Spinal cord (tissue), 10 donors: Measurements from ENCODE around the gene MAG. TPM values are rescaled to one million over a fixed set of nuclear protein-coding genes. Genes with fewer than 3 reads are reported as not detected.

Source experiments
- DNase-seq, 6 donors: peaks; one replicate each; pipeline versions ENCODE4 v3.0.0 to v3.0.0-alpha.2; 2013 to 2015; ENCODE audit warnings: low spot score in 6 of 6, low read depth in 4 of 6
- H3K27ac ChIP-seq: one replicate; pipeline ENCODE4 v1.5.1; 2013; ENCODE audit warnings: low read depth, low read length, control low read depth
- H3K27me3 ChIP-seq: one replicate; pipeline ENCODE4 v1.6.1; 2013; ENCODE audit warnings: low read length; ENCODE audit not compliant: control insufficient read depth, insufficient read depth
- H3K36me3 ChIP-seq: one replicate; pipeline ENCODE4 v1.6.1; 2013; ENCODE audit warnings: low read length; ENCODE audit not compliant: control insufficient read depth, insufficient read depth
- H3K4me1 ChIP-seq: one replicate; pipeline ENCODE4 v1.6.1; 2013; ENCODE audit warnings: low read length; ENCODE audit not compliant: control insufficient read depth, insufficient read depth
- H3K4me3 ChIP-seq: one replicate; pipeline ENCODE4 v1.5.1; 2013; ENCODE audit warnings: low read depth, low read length, control low read depth
- H3K9me3 ChIP-seq: one replicate; pipeline ENCODE4 v1.6.1; 2013; ENCODE audit warnings: low read length; ENCODE audit not compliant: control insufficient read depth, insufficient read depth
- WGBS: methylation state at CpG from one replicate; pipeline ENCODE4 v1.1.5; 2013; ENCODE audit warnings: missing lambda C conversion rate; ENCODE audit not compliant: insufficient coverage; 5-methylcytosine and 5-hydroxymethylcytosine counted together
- long read RNA-seq, 4 donors: transcript quantifications; one replicate each; lab custom pipeline, GENCODE V29; 2026
- polyA plus RNA-seq, 2 donors: library from polyadenylated mRNA; unstranded; fragments of 120-200 nt; gene quantifications; one replicate each; pipeline ENCODE4 v1.2.1, GENCODE V29; 2013; ENCODE audit not compliant: insufficient read length in 2 of 2
- total RNA-seq, 2 donors: library from RNA; depleted of rRNA in 1 of 2; stranded (reverse); fragments of 120-200 nt in 1 of 2; fragments of >200 nt in 1 of 2; gene quantifications; one replicate each; pipeline versions ENCODE4 v1.2.3 to v1.2.4, GENCODE V29; 2013 to 2014
- donor health status: healthy.

MAG gene, protein sequence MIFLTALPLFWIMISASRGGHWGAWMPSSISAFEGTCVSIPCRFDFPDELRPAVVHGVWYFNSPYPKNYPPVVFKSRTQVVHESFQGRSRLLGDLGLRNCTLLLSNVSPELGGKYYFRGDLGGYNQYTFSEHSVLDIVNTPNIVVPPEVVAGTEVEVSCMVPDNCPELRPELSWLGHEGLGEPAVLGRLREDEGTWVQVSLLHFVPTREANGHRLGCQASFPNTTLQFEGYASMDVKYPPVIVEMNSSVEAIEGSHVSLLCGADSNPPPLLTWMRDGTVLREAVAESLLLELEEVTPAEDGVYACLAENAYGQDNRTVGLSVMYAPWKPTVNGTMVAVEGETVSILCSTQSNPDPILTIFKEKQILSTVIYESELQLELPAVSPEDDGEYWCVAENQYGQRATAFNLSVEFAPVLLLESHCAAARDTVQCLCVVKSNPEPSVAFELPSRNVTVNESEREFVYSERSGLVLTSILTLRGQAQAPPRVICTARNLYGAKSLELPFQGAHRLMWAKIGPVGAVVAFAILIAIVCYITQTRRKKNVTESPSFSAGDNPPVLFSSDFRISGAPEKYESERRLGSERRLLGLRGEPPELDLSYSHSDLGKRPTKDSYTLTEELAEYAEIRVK
- total RNA-seq (100 to 1,000 TPM in 1 of 2 donors, 10 to 100 TPM in 1; 83.5 to 215 TPM), polyA plus RNA-seq (100 to 1,000 TPM; 249 to 261 TPM)
- long read RNA-seq, donor 1, transcript MAG-202 (11 exons, 2,390 nt) = major isoform, 75 of 108 reads
- long read RNA-seq, donor 1, partial matches to known transcripts = 23 of 108 reads
- long read RNA-seq, donor 1, other reads (novel, unspliced or antisense) = 8 of 108 reads
- long read RNA-seq, donor 2, transcript MAG-202 (11 exons, 2,390 nt) = major isoform, 7 of 8 reads
- long read RNA-seq, donor 2, partial matches to known transcripts = 0 of 8 reads
- long read RNA-seq, donor 2, other reads (novel, unspliced or antisense) = 0 of 8 reads
- long read RNA-seq, donor 3, transcript MAG-202 (11 exons, 2,390 nt) = major isoform, 11 of 19 reads
- long read RNA-seq, donor 3, partial matches to known transcripts = 6 of 19 reads
- long read RNA-seq, donor 3, other reads (novel, unspliced or antisense) = 0 of 19 reads
- long read RNA-seq, donor 4 = 0 reads

DNA sequence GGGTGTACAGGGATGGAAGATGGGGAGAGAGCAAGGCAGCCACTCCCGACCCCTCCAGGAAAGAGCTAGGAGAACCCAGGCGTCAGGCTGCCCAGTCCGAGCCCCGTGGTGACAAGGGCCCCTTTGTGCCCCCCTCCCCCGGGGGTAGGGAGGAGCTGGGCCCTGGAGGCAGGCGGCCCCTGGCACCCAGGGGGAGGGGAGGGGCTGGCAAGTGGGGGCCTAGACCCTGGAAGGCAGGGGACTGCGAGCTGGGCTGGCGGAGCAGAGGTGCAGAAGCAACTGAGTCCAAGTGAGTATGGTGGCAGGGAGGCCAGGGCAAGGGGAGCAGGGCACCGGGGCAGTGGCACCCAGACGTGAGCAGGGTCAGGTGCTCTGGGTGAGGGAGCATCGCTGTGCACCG lies at the start of gene MAG:
Gene MAG, plus strand, starts transcription at position 246 of the 400 bp plus-strand sequence. CDS start 3,248 bp downstream, outside the sequence.
- H3K4me1 ChIP-seq = peaks cover 46% of the 10 kb centered on the region
- WGBS = 77% methylated on average over 12 of the region's 12 CpGs
- H3K9me3 ChIP-seq = no peaks in the 10 kb centered on the region
- peak in 1 of 6 donors; percentile 34 for DNase-seq
- peak within 1 kb of the TSS; percentile 17 for H3K4me3 ChIP-seq
- H3K27me3 ChIP-seq = no peaks in the 10 kb centered on the region
- H3K36me3 ChIP-seq = no peaks in the 10 kb centered on the region
- H3K27ac ChIP-seq = peak within 1 kb of the TSS; percentile 31

DNA sequence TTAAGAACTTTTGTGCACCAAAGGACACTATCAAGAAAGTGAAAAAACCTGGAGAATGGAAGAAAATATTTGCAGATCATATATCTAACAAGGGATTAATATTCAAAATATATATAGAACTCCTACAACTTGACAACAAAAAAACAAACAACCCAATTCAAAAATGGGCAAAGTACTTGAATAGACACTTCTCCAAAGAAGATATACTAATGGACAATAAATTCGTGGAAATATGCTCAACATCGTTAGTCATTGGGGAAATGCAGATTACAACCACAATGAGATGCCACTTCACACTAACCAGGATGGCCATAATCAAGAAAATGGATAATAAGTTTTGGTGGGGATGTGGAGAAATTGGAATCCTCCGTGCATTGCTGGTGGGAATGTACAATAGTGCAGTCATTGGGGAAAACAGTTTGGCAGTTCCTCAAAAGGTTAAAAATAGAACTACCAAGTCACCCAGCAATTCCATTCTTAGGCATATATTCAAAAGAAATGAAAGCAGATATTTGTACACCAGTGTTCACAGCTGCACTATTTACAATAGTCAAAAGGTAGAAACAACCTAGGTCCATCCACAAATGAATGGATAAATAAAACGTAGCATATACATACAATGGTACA lies 45.4 kb upstream of the MAG start:
- peaks cover 16% of the 10 kb centered on the region for H3K4me1 ChIP-seq
- H3K27ac ChIP-seq = no peak overlapping the region
- no peak overlapping the region for H3K4me3 ChIP-seq
- peaks cover 4% of the 10 kb centered on the region for H3K9me3 ChIP-seq
- peaks cover 38% of the 10 kb centered on the region for H3K27me3 ChIP-seq
- no peaks in the 10 kb centered on the region for H3K36me3 ChIP-seq
- no peak for DNase-seq
- WGBS = no CpG with 5 or more reads among the region's 4 CpGs

DNA sequence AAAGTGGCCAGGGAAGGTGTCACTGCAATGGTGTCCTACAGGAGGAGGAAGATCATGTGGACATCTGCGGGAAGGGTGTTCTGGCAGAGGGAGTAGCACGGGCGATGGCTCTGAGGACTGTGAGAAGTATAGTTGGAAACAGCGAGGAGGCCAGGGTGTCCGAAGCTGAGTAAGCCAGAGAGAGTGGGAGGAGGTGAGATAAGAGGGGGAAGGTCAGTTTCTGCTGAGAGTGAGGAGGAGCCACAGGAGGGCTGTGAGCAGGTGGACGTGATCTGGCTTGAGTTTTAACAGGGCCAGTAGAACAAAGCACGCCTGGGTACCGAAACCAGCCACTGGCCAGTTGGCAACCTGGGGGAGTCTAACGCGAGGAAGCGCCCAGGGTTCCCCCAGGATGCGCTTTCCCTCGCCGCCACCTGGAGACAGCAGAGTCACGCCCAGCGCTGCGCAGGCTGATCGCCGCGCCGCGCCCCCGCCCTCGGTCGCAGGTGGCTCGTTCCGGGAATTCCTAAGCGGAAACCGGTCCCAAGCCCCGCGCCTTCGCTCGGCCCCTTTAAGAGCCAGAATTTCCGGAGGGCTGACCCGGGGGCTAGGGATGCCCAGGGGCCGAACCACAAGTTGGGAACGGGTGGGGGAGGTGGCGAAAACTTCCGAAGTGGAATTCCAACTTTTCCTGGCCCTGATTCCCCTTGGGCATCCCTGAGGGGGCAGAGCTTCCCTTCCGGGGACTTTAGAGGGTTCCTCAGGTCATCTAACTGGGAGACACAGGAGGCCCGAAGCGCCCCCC lies 44.2 kb upstream of the MAG start:
- H3K4me3 ChIP-seq = peak overlapping the region; percentile 41
- WGBS = 2% methylated on average over 42 of the region's 42 CpGs
- H3K27ac ChIP-seq = peak overlapping the region; percentile 57
- DNase-seq = peak in 1 of 6 donors; percentile 52
- peaks cover 38% of the 10 kb centered on the region for H3K27me3 ChIP-seq
- no peaks in the 10 kb centered on the region for H3K36me3 ChIP-seq
- peaks cover 16% of the 10 kb centered on the region for H3K4me1 ChIP-seq
- H3K9me3 ChIP-seq = peaks cover 2% of the 10 kb centered on the region

DNA sequence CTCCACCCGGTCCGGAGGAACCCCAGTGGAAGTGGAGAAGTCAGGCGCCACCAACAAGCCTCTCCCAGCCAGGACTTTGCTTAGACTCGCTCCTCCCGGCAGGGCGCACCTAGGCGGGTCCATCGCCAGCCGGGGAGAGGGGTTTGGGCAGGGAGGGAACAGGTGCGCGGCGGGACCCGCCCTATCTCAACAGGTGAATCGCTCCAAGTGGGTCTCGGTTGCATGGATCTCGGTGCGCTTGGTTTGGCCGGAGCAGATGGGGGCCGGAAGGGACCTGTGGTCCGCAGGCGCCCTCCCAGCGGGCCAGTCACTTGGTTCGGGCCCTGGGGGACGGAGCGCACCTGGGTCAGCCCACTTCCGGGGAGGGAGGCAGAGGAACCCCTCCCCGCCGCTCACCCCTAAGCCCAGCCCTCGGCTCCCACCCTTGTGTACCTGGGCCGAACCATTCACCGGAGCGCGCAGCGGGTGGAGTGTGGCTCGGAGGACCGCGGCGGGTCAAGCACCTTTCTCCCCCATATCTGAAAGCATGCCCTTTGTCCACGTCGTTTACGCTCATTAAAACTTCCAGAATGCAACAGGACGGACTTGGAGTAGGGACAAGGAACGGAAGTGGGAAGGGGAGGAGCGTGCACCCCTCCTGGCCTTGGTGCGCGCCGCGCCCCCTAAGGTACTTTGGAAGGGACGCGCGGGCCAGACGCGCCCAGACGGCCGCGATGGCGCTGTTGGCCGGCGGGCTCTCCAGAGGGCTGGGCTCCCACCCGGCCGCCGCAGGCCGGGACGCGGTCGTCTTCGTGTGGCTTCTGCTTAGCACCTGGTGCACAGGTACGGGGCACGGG lies 43.4 kb upstream of the MAG start, which contains the start of gene LSR:
Gene LSR, plus strand, starts transcription at position 693 of the 836 bp plus-strand sequence. Its CDS starts 21 bp downstream, at position 714.
- WGBS = under 1% methylated on average over 67 of the region's 69 CpGs
- Histone ChIP-seq H3K36me3 (no peaks in the 10 kb centered on the region), H3K27ac (peak within 1 kb of the TSS; percentile 57), H3K9me3 (peaks cover 2% of the 10 kb centered on the region), H3K27me3 (peaks cover 38% of the 10 kb centered on the region), H3K4me1 (peaks cover 16% of the 10 kb centered on the region), H3K4me3 (peak within 1 kb of the TSS; percentile 41)
- DNase-seq = peak in 1 of 6 donors; percentile 58

DNA sequence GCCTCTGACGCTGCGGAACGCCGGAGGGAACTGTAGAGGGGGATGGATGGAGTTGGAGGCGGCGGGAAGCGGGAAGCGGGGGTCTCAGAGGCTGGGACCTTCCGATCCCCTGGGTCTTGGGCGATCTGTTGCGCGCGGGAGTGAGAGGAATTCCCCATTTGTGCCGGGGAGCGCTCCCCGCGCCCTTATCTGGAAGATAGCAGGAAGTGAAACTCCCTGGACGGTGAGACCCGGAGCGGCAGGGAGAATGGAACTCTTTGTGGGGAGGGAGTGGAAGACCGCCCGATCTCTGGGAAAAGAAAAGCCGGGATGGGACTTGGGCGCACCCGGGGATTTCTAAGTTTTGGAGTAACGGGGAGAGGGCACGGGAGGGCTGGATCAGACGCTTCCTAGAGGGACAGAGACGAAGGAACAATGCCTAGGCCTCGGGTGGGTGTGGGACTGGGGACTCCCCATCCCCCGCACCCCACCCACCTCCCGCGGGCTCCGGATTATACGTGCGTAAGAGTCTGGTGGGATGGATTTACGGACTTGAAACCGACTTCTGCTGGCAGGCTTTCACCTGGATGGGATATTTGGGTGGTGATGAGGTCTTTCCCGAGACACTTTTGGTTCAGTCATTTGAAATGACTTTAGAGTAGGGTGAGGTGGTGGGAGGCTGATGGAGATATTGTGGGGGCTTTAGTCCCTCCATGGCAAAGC lies 42.7 kb upstream of the MAG start:
- 2% methylated on average over 32 of the region's 39 CpGs for WGBS
- Histone ChIP-seq H3K4me3 (peak overlapping the region; percentile 41), H3K4me1 (peaks cover 16% of the 10 kb centered on the region), H3K36me3 (no peaks in the 10 kb centered on the region), H3K9me3 (peaks cover 2% of the 10 kb centered on the region), H3K27me3 (peaks cover 38% of the 10 kb centered on the region), H3K27ac (no peak overlapping the region)
- no peak for DNase-seq

DNA sequence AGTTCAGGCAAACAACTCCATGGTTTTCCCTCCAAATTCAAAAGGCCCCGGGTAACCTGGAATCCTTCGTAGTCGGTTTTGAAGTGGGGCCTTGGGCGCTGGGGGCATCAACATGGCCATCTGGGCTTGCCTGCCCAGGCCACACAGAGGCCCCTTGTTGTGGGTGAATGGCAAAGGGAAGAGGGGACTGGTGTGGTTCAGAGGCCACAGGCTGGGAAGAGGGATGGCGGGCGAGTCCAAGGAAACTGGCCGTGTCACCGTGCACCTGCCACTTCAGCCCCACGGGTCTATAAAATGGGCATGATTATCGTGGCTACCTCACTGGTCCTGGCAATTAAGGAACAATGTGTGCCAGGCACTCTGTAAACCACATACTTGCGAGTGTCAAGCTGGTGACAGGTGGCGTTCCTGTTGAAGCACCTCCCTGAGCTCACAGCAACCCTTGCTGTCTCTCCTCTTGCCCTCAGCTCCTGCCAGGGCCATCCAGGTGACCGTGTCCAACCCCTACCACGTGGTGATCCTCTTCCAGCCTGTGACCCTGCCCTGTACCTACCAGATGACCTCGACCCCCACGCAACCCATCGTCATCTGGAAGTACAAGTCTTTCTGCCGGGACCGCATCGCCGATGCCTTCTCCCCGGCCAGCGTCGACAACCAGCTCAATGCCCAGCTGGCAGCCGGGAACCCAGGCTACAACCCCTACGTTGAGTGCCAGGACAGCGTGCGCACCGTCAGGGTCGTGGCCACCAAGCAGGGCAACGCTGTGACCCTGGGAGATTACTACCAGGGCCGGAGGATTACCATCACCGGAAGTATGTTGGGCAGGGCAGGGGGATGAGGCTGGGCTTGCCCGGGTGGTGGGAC lies 41.9 kb upstream of the MAG start:
- no peak overlapping the region for H3K4me3 ChIP-seq
- H3K27me3 ChIP-seq = peaks cover 38% of the 10 kb centered on the region
- H3K36me3 ChIP-seq = no peaks in the 10 kb centered on the region
- H3K27ac ChIP-seq = no peak overlapping the region
- peaks cover 16% of the 10 kb centered on the region for H3K4me1 ChIP-seq
- DNase-seq = no peak
- H3K9me3 ChIP-seq = peaks cover 2% of the 10 kb centered on the region
- 83% methylated on average over 34 of the region's 34 CpGs for WGBS

DNA sequence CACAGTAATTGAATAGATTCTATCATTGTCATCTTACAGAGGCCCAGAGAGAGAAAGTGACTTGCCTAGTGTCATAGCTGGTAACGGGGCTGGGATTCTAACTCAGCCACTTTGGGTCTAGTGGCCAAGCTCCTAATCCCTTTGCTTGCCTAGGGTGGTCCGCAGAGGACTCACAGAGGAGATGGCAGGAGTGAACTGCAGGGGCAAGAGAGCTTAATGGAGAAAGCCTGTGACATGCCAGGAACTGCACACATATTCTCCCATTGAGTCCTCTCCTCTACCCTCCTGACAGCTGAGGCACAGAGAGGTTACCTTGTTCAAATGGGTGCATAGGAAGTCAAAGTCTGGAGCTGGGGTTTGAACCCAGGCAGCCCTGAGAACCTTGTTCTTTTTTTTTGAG lies 40.5 kb upstream of the MAG start:
- WGBS = 100% methylated on average over 1 of the region's 2 CpGs
- H3K36me3 ChIP-seq = no peaks in the 10 kb centered on the region
- peaks cover 38% of the 10 kb centered on the region for H3K27me3 ChIP-seq
- no peak overlapping the region for H3K27ac ChIP-seq
- DNase-seq = no peak
- H3K9me3 ChIP-seq = peaks cover 2% of the 10 kb centered on the region
- H3K4me3 ChIP-seq = no peak overlapping the region
- peaks cover 16% of the 10 kb centered on the region for H3K4me1 ChIP-seq
